ENCODE data around the gene TSPAN31.
A peak's percentile ranks its signal among the peaks of the same experiment; 100 is the strongest.

TSPAN31 gene

GRCh38 chr12:57736741-57737466 is 7.9 kb upstream of the TSPAN31 start:
- DNase-seq = no peak

- peak in 1 of 2 experiments; percentile 33 for DNase-seq
Observed at GRCh38 chr12:57737467-57738460, 7.1 kb upstream of the TSPAN31 start.

- peak; percentile 34 to 35 for DNase-seq
Observed at GRCh38 chr12:57738661-57739237, 6.1 kb upstream of the TSPAN31 start, which contains the start of gene AGAP2. TSS of gene AGAP2 (minus strand) at chr12:57738742. CDS start at chr12:57738246, 496 bp downstream.

- DNase-seq = no peak
Observed at GRCh38 chr12:57739387-57739786, 5.5 kb upstream of the TSPAN31 start.

GRCh38 chr12:57739914-57740538 is 4.8 kb upstream of the TSPAN31 start:
- no peak for DNase-seq

GRCh38 chr12:57740656-57741412 is 4.0 kb upstream of the TSPAN31 start:
- DNase-seq = no peak

- DNase-seq = no peak
Observed at GRCh38 chr12:57741413-57741789, 3.4 kb upstream of the TSPAN31 start.

- peak in 1 of 2 experiments; percentile 43 for DNase-seq
Observed at GRCh38 chr12:57741844-57742738, 2.7 kb upstream of the TSPAN31 start.

GRCh38 chr12:57743769-57744168 is 1.1 kb upstream of the TSPAN31 start:
- no peak for DNase-seq

GRCh38 chr12:57744194-57744776 is 554 bp upstream of the TSPAN31 start:
- DNase-seq = peak; percentile 77 to 79

- DNase-seq = no peak
Observed at GRCh38 chr12:57745485-57745881, 644 bp downstream of the TSPAN31 start.

- DNase-seq = no peak
Observed at GRCh38 chr12:57746025-57746424, 1.2 kb downstream of the TSPAN31 start.

GRCh38 chr12:57749061-57749460 is 4.2 kb downstream of the TSPAN31 start:
- no peak for DNase-seq

GRCh38 chr12:57750561-57751431 is 6.0 kb downstream of the TSPAN31 start:
- no peak for DNase-seq

- DNase-seq = no peak
Observed at GRCh38 chr12:57751432-57751787, 6.6 kb downstream of the TSPAN31 start.

GRCh38 chr12:57751788-57752667 is 7.2 kb downstream of the TSPAN31 start, which contains the start of gene CDK4:
TSS of gene CDK4 (minus strand) at chr12:57752310. CDS start at chr12:57751717, 593 bp downstream.
- DNase-seq = peak; percentile 98 to 99

- no peak for DNase-seq
Observed at GRCh38 chr12:57752668-57753000, 7.8 kb downstream of the TSPAN31 start.

GRCh38 chr12:57753756-57754337 is 9.0 kb downstream of the TSPAN31 start:
- no peak for DNase-seq
